HG02970 (cell line): Measurements from ENCODE around the gene COL4A1.

ENCODE experiments used
- ATAC-seq: cut with Tn5 transposase; IDR thresholded peaks from one replicate; pipeline ENCODE4 v1.9.1; 2021; ENCODE audit warnings: mild to moderate bottlenecking, moderate library complexity, moderate number of reproducible peaks; ENCODE audit not compliant: unreplicated experiment, low FRiP score

COL4A1 gene

GRCh38 chr13:110306960-110307766 is at the start of gene COL4A1, which contains the start of gene COL4A2:
COL4A1 (minus strand) TSS chr13:110307157; CDS start chr13:110307027, 130 bp downstream.
COL4A2 (plus strand) TSS chr13:110307284; CDS start chr13:110307904, 620 bp downstream.
- ATAC-seq, result no peak

- no peak for ATAC-seq
These were observed 49.4 kb upstream of the COL4A1 start for GRCh38 chr13:110356362-110356761.

GRCh38 chr13:110354715-110355473 is 47.9 kb upstream of the COL4A1 start:
- no peak for ATAC-seq

- no peak for ATAC-seq
These were observed 47.2 kb upstream of the COL4A1 start for GRCh38 chr13:110354123-110354627.

GRCh38 chr13:110353339-110353977 is 46.5 kb upstream of the COL4A1 start:
- no peak for ATAC-seq

- ATAC-seq, result no peak
These were observed 45.8 kb upstream of the COL4A1 start for GRCh38 chr13:110352735-110353134.

GRCh38 chr13:110351636-110352420 is 44.9 kb upstream of the COL4A1 start:
- no peak for ATAC-seq

- ATAC-seq, result no peak
These were observed 43.6 kb upstream of the COL4A1 start for GRCh38 chr13:110350509-110350908.

- ATAC-seq, result no peak
These were observed 43.1 kb upstream of the COL4A1 start for GRCh38 chr13:110350049-110350448.

GRCh38 chr13:110349239-110349638 is 42.3 kb upstream of the COL4A1 start:
- ATAC-seq, result no peak

GRCh38 chr13:110348309-110349105 is 41.5 kb upstream of the COL4A1 start:
- no peak for ATAC-seq

GRCh38 chr13:110347535-110348308 is 40.8 kb upstream of the COL4A1 start:
- ATAC-seq, result no peak

- no peak for ATAC-seq
These were observed 40.1 kb upstream of the COL4A1 start for GRCh38 chr13:110347088-110347487.

GRCh38 chr13:110346661-110347067 is 39.7 kb upstream of the COL4A1 start:
- ATAC-seq, result no peak

- no peak for ATAC-seq
These were observed 38.7 kb upstream of the COL4A1 start for GRCh38 chr13:110345701-110346100.

GRCh38 chr13:110345266-110345665 is 38.3 kb upstream of the COL4A1 start:
- ATAC-seq, result no peak

GRCh38 chr13:110344320-110344719 is 37.4 kb upstream of the COL4A1 start:
- ATAC-seq, result no peak

GRCh38 chr13:110343241-110343865 is 36.4 kb upstream of the COL4A1 start:
- ATAC-seq, result no peak
